Activated CD4-positive, alpha-beta memory T cell treated with anti-CD3 and anti-CD28 coated beads, Interleukin-2, amount 10 ng/mL, durations not matched to agents 7 days and 5 days (primary cell): ENCODE results near the gene IQSEC2. TPM values are rescaled to one million over a fixed set of nuclear protein-coding genes. Genes with fewer than 3 reads are reported as not detected.

Experiments
- CTCF ChIA-PET: fragments of 350-600 bp; sonication (Branson Sonifier 250); formaldehyde crosslinking; loops from one replicate; lab custom pipeline; 2021; ENCODE audit warnings: antibody characterized with exemption, inconsistent platforms; lab: Charles Lee
- POLR2A ChIA-PET: fragments of 350-600 bp; sonication (Branson Sonifier 250); formaldehyde crosslinking; loops from one replicate; lab custom pipeline; 2021; ENCODE audit warnings: antibody characterized with exemption; lab: Charles Lee
- DNase-seq: peaks from one replicate; pipeline ENCODE4 v3.0.0-alpha.2; 2020
- H3K27ac Mint-ChIP-seq: one replicate; pipeline ENCODE4 v1.8.0; 2021; ENCODE audit warnings: mild to moderate bottlenecking, mixed read lengths
- H3K27me3 Mint-ChIP-seq: one replicate; pipeline ENCODE4 v1.8.0; 2021; ENCODE audit warnings: mixed read lengths
- H3K36me3 Mint-ChIP-seq: one replicate; pipeline ENCODE4 v1.8.0; 2021; ENCODE audit warnings: low read depth, mixed read lengths
- H3K4me1 Mint-ChIP-seq: one replicate; pipeline ENCODE4 v1.8.0; 2021; ENCODE audit warnings: mixed read lengths
- H3K4me3 Mint-ChIP-seq: one replicate; pipeline ENCODE4 v1.8.0; 2021; ENCODE audit warnings: mild to moderate bottlenecking, mixed read lengths
- H3K9me3 Mint-ChIP-seq: one replicate; pipeline ENCODE4 v1.8.0; 2021; ENCODE audit warnings: mixed read lengths
- total RNA-seq, 2 experiments: library from RNA; stranded (reverse); gene quantifications; one replicate each; pipeline ENCODE4 v1.2.3, GENCODE V29; 2021

IQSEC2 gene
- total RNA-seq, 2 experiments from 2014 or later, result 0.20 to 0.48 TPM

DNA sequence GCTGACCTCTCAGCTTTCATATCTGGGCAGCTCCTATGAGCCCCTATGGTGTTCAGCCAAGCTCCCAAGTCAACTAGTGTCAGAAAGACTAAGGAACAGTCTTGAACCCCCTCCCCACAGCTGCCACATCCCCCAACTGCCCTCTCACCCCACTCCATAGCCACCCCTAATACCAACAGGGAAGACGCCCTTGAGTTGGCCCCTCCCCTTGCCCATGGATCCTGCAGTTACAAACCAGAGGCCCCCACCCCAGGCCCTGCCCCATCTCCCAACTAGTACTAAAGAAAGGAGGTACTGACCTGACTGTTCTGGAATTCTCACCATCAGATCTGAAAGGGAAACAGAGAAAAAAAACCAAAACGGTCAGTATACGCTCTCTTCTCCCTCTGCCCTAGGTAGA is 10.2 kb upstream of the IQSEC2 start:
- ChIA-PET CTCF (interaction anchor here (1.3 kb wide), 1 partner anchor 21 kb away, joined by 3 read pairs; no protein-coding TSS in a partner anchor), POLR2A (no interaction called here)
- H3K36me3 Mint-ChIP-seq, result no peaks in the 10 kb centered on the region
- no peak overlapping the region for H3K27ac Mint-ChIP-seq
- DNase-seq, result no peak
- H3K4me1 Mint-ChIP-seq, result peaks cover 16% of the 10 kb centered on the region
- H3K4me3 Mint-ChIP-seq, result no peak overlapping the region
- H3K27me3 Mint-ChIP-seq, result no peaks in the 10 kb centered on the region
- H3K9me3 Mint-ChIP-seq, result no peaks in the 10 kb centered on the region

DNA sequence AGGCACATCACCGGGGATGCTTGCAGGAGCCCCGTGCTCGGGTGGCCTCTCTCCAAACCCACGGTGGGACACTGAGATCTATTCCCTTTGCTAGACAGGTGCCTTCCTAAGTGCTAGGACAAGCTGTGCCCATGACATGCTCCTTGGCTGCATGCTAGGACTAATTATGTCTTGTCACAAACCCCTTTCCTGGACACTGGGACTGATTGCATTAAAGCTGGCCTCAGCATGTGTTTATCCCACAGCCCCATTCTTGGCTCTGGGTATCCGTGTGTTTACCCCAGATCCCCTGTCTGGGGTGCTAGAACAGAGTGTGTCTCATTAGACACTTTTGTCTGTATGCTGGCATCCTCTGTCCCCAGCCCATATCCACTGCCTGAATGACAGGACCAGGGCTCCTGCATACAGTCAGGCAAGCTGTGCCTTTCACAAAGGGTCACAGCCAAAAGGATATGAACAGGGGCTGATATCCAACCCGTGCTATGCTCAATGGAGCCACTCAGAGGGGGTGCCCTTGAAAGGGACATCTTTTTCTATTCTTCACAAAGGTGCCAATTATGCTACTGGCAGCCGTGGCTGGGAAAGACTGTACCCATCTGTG is 9.2 kb upstream of the IQSEC2 start:
- Mint-ChIP-seq H3K9me3 (no peaks in the 10 kb centered on the region), H3K36me3 (no peaks in the 10 kb centered on the region), H3K4me3 (no peak overlapping the region), H3K27me3 (no peaks in the 10 kb centered on the region), H3K27ac (no peak overlapping the region), H3K4me1 (peaks cover 19% of the 10 kb centered on the region)
- DNase-seq, result no peak
- ChIA-PET CTCF (interaction anchor here (1.0 to 1.3 kb wide), 2 partner anchors 22 to 26 kb away, joined by 3 read pairs; no protein-coding TSS in a partner anchor), POLR2A (no interaction called here)

DNA sequence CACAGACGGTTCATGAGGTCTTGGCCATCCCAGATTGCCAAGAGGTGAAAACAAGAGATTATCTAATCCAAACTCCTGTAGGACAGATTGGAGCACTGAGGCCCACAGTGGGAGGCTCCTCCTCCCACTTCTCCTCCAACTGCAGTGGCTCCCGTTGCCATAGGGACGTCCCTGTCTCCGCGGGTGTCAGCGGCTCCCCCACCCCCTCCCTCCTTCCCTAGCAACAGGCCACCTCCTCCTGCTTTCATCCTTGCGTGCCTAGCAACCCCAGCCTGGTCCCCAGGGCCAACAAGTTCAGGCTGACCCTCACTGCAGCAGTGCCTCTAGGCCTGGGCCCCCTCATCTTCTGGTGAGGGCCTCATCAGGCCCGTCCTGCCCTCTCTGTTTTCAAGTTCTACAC is 6.8 kb upstream of the IQSEC2 start:
- POLR2A ChIA-PET, result interaction anchor here (0.9 to 1.5 kb wide), 5 partner anchors 36 to 756 kb away, joined by 3 to 7 read pairs (median 3); partner anchors contain the start of genes KDM5C, PHF8, RIBC1 and SMC1A
- Mint-ChIP-seq H3K36me3 (no peaks in the 10 kb centered on the region), H3K27ac (peak overlapping the region; percentile 69), H3K27me3 (no peaks in the 10 kb centered on the region), H3K4me1 (peaks cover 23% of the 10 kb centered on the region), H3K4me3 (peak overlapping the region; percentile 55), H3K9me3 (no peaks in the 10 kb centered on the region)
- CTCF ChIA-PET, result interaction anchor here (1.1 to 1.2 kb wide), 2 partner anchors 30 to 158 kb away, joined by 3 to 5 read pairs; no protein-coding TSS in a partner anchor
- DNase-seq, result peak; percentile 26

DNA sequence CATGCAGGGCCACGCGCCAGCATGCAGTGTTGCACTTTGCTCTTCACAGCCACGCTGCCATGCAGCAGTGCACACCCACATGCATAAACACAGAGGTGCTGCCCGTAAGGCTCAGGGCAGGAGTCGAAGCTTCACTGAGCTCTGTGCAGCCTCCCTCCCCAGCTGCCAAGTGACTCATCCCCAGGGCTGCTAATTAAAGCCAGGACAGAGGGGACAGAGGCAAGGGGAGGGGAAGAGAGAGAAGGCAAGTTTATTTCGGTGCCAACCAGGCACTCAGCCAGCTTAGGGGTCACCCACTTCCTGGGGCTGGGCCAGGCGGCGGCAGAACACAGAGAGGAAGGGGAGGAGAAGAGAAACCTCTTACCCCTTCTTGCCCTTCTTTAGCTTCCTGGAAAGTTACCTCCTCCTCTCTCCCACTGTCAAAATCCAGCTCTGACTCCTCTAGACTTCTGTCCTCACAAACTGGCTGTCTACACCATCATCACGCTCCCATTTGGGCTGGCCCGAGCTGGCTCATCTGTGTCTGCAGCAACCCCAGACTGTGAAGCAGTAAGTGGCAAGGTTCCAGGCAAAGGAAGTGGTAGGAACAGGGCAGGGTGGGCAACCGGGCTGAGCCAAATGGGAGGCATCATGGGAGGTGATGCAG is 6.2 kb upstream of the IQSEC2 start:
- H3K4me1 Mint-ChIP-seq, result peaks cover 23% of the 10 kb centered on the region
- H3K36me3 Mint-ChIP-seq, result no peaks in the 10 kb centered on the region
- H3K4me3 Mint-ChIP-seq, result peak overlapping the region; percentile 55
- no peaks in the 10 kb centered on the region for H3K27me3 Mint-ChIP-seq
- H3K9me3 Mint-ChIP-seq, result no peaks in the 10 kb centered on the region
- CTCF ChIA-PET, result interaction anchor here (1.1 to 1.2 kb wide), 2 partner anchors 31 to 158 kb away, joined by 3 to 5 read pairs; no protein-coding TSS in a partner anchor
- POLR2A ChIA-PET, result interaction anchor here (0.9 to 1.5 kb wide), 5 partner anchors 35 to 757 kb away, joined by 3 to 7 read pairs (median 3); partner anchors contain the start of genes KDM5C, PHF8, RIBC1 and SMC1A
- H3K27ac Mint-ChIP-seq, result peak overlapping the region; percentile 69
- DNase-seq, result peak; percentile 40

DNA sequence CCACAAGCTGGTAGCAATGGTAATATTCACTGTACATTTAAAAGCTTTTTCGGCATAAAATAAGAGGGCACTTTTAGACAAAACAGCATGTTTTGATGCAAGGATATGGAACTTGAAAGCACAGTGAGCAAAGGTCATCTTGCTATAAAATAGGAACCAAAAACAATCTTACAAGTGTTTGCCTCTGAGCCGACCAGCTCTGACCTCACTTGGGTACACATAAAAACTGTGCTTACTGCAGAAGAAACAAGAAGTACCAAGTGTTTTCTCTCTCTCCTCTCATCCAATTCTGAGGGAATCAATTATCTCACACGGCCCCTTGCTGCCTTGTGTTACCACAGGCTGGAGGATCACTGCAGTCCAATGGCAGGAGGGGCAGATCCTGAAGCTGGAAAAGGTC is 4.8 kb upstream of the IQSEC2 start:
- CTCF ChIA-PET, result interaction anchor here (0.6 to 1.8 kb wide), 7 partner anchors 8 to 196 kb away, joined by 3 to 9 read pairs (median 4); no protein-coding TSS in a partner anchor
- no peak for DNase-seq
- H3K4me3 Mint-ChIP-seq, result no peak overlapping the region
- no peak overlapping the region for H3K27ac Mint-ChIP-seq
- no peaks in the 10 kb centered on the region for H3K36me3 Mint-ChIP-seq
- no peaks in the 10 kb centered on the region for H3K27me3 Mint-ChIP-seq
- POLR2A ChIA-PET, result no interaction called here
- peaks cover 23% of the 10 kb centered on the region for H3K4me1 Mint-ChIP-seq
- no peaks in the 10 kb centered on the region for H3K9me3 Mint-ChIP-seq

DNA sequence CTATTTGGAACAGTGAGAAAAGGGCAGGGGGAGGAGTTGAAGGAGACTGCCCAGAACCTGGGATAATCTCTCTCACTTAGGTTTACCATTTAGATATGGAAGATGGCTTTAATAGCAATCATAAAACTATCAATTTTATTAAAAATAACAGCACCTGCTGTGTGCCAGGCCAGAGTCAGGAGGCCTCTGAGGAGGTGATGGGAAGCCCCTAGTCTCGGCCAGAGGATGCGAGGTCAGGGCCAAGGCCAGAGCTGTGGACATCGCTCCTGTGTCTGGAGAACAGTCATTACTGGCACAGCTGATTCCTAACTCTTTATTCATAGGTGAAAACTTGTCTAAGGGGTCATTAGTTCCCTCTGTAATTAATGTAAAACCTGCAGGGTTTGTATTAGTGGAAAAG is 4.2 kb upstream of the IQSEC2 start:
- ChIA-PET POLR2A (no interaction called here), CTCF (interaction anchor here (0.6 to 1.8 kb wide), 7 partner anchors 9 to 196 kb away, joined by 3 to 9 read pairs (median 4); no protein-coding TSS in a partner anchor)
- Mint-ChIP-seq H3K4me1 (peaks cover 23% of the 10 kb centered on the region), H3K36me3 (no peaks in the 10 kb centered on the region), H3K9me3 (no peaks in the 10 kb centered on the region), H3K4me3 (no peak overlapping the region), H3K27ac (no peak overlapping the region), H3K27me3 (no peaks in the 10 kb centered on the region)
- DNase-seq, result no peak

DNA sequence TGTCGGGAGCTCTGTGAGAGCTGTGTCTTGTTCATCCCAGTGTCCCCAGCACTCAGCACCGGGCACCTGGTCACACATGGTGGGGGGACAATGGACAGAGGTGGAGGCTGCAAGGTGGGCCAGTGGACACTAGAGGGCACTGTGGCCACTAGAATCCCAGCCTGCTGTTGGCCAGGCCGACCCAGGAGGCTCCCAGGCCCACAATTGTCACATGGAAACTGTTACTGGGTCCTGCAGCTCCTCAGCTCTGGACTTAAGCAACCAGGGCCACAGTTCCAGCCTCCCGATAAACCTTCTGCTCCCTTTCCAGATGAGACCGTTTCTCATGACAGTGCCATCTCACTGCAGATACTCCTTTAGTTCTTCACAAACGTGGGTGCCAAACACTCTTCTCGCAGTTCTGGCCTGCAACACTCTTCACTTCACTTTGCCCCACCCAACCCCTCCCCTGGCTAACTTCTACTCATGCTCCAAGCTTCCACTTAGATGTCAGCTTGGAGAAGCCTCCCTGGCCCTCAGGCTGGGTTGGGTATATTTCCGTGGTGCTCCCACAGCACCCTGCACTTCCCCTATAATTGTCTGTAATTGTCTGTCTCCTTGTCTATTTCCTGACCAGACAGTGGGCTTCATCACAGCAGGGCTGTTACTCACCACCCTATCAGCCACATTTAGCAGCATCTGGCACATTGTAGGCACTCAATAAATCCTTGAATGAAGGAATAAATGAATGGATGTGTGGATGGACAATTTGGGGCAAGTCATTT is 3.5 kb upstream of the IQSEC2 start:
- POLR2A ChIA-PET, result interaction anchor here (0.6 kb wide), 1 partner anchor 59 kb away, joined by 3 read pairs; no protein-coding TSS in a partner anchor
- peak; percentile 50 for DNase-seq
- Mint-ChIP-seq H3K27me3 (no peaks in the 10 kb centered on the region), H3K4me3 (no peak overlapping the region), H3K27ac (no peak overlapping the region), H3K9me3 (no peaks in the 10 kb centered on the region), H3K4me1 (peaks cover 28% of the 10 kb centered on the region), H3K36me3 (no peaks in the 10 kb centered on the region)
- CTCF ChIA-PET, result interaction anchor here (1.0 to 3.3 kb wide), 8 partner anchors 9 to 197 kb away, joined by 3 to 12 read pairs (median 4); no protein-coding TSS in a partner anchor

DNA sequence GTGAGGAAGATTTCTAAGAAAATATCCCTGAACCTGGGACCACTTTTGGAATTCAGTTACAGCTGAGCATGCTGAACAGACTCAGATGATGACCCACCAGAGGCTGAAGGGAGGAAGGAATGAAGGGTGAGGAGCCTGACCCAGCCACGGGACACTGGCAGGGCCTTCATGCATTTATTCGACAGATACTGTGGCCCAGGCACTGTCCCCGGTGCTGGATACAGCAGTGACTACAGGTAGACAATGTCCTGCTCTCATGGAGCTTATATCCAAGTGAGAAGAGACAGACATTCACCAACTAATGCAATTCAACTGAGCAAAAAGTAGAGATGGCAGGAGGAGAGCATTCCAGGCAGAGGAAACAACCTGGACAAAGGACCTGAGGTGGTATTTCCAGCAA is 2.2 kb upstream of the IQSEC2 start:
- no peaks in the 10 kb centered on the region for H3K27me3 Mint-ChIP-seq
- ChIA-PET CTCF (interaction anchor here (1.0 to 3.3 kb wide), 4 partner anchors 11 to 162 kb away, joined by 3 to 12 read pairs (median 4); no protein-coding TSS in a partner anchor), POLR2A (no interaction called here)
- H3K4me3 Mint-ChIP-seq, result no peak overlapping the region
- no peak for DNase-seq
- no peak overlapping the region for H3K27ac Mint-ChIP-seq
- H3K9me3 Mint-ChIP-seq, result no peaks in the 10 kb centered on the region
- peaks cover 30% of the 10 kb centered on the region for H3K4me1 Mint-ChIP-seq
- no peaks in the 10 kb centered on the region for H3K36me3 Mint-ChIP-seq

DNA sequence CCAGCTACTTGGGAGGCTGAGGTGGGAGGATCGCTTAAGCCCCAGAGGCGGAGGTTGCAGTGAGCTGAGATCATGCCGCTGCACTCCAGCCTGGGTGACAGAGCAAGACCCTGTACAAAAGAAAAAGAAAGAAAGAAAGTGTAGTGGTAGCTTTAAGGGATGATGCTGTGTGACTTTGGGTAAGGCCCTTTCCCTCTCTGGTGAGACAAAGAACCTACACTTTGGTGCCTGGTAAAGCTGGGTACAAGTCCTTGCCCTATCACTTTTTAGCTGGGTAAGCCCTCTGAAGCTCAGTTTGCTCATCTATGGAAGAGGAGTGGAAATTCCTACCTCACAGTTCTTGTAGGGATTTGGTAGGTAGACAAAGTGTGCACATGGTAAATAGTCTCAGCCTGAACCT is 1.7 kb upstream of the IQSEC2 start:
- H3K27me3 Mint-ChIP-seq, result no peaks in the 10 kb centered on the region
- ChIA-PET POLR2A (no interaction called here), CTCF (interaction anchor here (0.9 to 3.3 kb wide), 5 partner anchors 11 to 163 kb away, joined by 3 to 12 read pairs (median 4); no protein-coding TSS in a partner anchor)
- no peak for DNase-seq
- H3K27ac Mint-ChIP-seq, result no peak overlapping the region
- H3K36me3 Mint-ChIP-seq, result no peaks in the 10 kb centered on the region
- H3K9me3 Mint-ChIP-seq, result no peaks in the 10 kb centered on the region
- H3K4me3 Mint-ChIP-seq, result no peak overlapping the region
- peaks cover 25% of the 10 kb centered on the region for H3K4me1 Mint-ChIP-seq

DNA sequence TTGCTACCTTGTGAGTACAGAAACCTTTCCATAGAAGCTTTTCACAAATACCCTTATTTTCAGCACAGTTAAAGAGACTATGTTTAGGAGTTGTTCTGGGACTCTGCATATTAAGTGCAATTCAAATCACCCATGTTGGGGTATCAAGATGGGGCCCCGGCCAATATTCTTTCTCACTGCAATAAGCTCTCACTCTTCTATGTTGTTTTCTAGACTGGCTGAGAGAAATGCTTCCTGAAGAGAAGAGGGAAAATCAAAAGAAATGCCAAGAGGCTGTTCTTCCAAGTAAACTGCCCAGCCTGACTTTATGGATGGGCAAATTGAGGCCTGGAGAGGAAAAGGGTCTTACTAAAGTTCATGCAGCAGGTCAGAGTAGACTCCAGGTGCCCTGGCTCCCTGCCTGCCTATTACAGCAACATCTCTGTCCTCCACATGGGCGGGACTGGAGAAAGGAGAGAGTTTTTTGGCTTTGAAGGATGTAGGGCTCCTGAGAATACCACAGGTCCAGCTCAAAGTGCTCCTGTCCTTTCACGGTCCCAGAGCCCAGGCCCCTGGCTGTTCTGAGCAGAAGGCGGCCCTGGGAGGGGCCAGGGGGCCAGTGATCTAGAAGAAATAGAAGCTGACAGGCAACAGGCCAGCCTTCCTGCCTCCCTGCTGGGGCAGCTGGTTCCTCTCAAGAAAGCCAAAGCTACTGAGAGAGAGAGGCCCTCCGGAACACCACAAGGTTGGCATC is 745 bp upstream of the IQSEC2 start:
- Mint-ChIP-seq H3K4me1 (peaks cover 16% of the 10 kb centered on the region), H3K27me3 (no peaks in the 10 kb centered on the region), H3K9me3 (no peaks in the 10 kb centered on the region), H3K27ac (no peak overlapping the region), H3K4me3 (no peak overlapping the region), H3K36me3 (no peaks in the 10 kb centered on the region)
- ChIA-PET CTCF (interaction anchor here (0.6 to 3.3 kb wide), 6 partner anchors 12 to 811 kb away, joined by 3 to 12 read pairs (median 4); no protein-coding TSS in a partner anchor), POLR2A (no interaction called here)
- no peak for DNase-seq

DNA sequence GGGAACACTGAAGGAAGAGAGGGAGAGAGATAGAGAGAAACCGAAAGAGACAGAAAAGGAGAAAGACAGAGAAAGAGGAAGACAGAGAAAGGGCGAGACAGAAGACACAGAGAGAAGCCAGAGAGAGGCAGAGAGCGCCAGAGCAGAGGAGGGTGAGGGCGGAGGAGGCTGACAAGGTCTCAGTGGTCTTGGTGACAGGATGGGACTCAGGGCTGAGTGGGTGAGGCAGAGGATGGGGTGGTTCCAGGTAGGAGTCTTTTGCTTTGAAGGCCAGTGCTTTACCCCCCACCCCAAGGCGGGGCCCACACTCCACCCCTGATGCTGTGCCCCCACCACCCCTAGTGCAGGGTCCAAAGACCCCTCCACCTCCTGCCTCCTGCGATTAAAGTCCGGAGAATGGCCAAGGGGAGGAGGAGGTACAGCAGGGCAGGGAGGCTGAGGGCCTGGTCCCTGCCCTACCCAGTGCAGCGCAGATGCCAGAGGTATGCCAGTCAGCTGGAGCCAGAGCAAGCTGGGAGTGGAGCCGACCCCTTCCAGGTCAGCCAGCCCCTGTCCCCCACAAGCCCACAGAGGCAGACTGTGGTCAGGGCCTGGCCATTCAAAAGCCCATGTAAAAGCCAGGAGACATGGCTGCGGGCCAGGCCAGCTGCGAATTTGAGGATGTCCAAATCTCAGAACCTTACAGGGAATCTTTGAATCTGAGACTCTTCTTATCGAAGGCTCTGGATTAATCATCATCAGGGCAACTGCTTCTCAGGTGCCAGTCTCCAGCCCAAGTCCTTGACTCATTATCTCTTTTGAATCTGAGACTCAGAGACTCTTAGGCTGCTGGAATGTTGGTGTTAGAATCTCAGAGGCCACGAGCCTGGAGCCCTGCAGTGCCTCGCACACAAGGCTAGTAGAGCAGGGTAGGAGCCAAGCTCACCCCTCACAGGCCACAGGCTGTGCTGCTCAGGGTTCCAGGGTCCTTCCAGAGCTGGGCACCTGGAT is 758 bp downstream of the IQSEC2 start:
- no peak for DNase-seq
- Mint-ChIP-seq H3K4me1 (peaks cover 11% of the 10 kb centered on the region), H3K9me3 (no peaks in the 10 kb centered on the region), H3K4me3 (peak overlapping the region; percentile 32), H3K36me3 (no peaks in the 10 kb centered on the region), H3K27ac (no peak overlapping the region), H3K27me3 (peaks cover 2% of the 10 kb centered on the region)
- ChIA-PET POLR2A (interaction anchor here (0.6 kb wide), 1 partner anchor 153 kb away, joined by 3 read pairs; no protein-coding TSS in a partner anchor), CTCF (interaction anchor here (1.0 kb wide), 1 partner anchor 25 kb away, joined by 3 read pairs; no protein-coding TSS in a partner anchor)
